HG03045 (cell line): Measurements from ENCODE around the gene LGR6.
A peak's percentile ranks its signal among the peaks of the same experiment; 100 is the strongest.
"Not testable (repeated sequence)": the region's sequence is repeated elsewhere in the genome, so short reads cannot be mapped to it uniquely, and the experiment has no call there.

Source experiments
- ATAC-seq: cut with Tn5 transposase; IDR thresholded peaks from one replicate; pipeline ENCODE4 v1.9.1; 2021; ENCODE audit warnings: mild to moderate bottlenecking, moderate library complexity; ENCODE audit not compliant: unreplicated experiment

The LGR6 gene

GRCh38 chr1:202193614-202194327, at the start of gene LGR6:
LGR6 (plus strand) TSS chr1:202193799; CDS start chr1:202193990, 191 bp downstream.
- no peak for ATAC-seq

- peak; percentile 67 for ATAC-seq
These were observed 49.1 kb upstream of the LGR6 start, which contains the start of gene ARL8A for GRCh38 chr1:202144402-202145067. ARL8A (minus strand) TSS chr1:202144737; CDS start chr1:202144572, 165 bp downstream.

- no peak for ATAC-seq
These were observed 48.4 kb upstream of the LGR6 start for GRCh38 chr1:202145068-202145743.

GRCh38 chr1:202145744-202146140, 47.9 kb upstream of the LGR6 start:
- ATAC-seq, result not testable (repeated sequence)

- ATAC-seq, result no peak
These were observed 47.3 kb upstream of the LGR6 start for GRCh38 chr1:202146279-202146678.

GRCh38 chr1:202146993-202147392, 46.6 kb upstream of the LGR6 start:
- ATAC-seq, result no peak

- no peak for ATAC-seq
These were observed 45.2 kb upstream of the LGR6 start for GRCh38 chr1:202148391-202148790.

GRCh38 chr1:202149566-202149965, 44.0 kb upstream of the LGR6 start:
- ATAC-seq, result no peak

- ATAC-seq, result no peak
These were observed 43.4 kb upstream of the LGR6 start for GRCh38 chr1:202150187-202150586.

GRCh38 chr1:202150602-202151001, 43.0 kb upstream of the LGR6 start:
- ATAC-seq, result no peak

GRCh38 chr1:202151045-202151444, 42.6 kb upstream of the LGR6 start:
- no peak for ATAC-seq

GRCh38 chr1:202152399-202152798, 41.2 kb upstream of the LGR6 start:
- ATAC-seq, result no peak

GRCh38 chr1:202153284-202153683, 40.3 kb upstream of the LGR6 start:
- no peak for ATAC-seq

GRCh38 chr1:202154148-202154765, 39.3 kb upstream of the LGR6 start:
- no peak for ATAC-seq

GRCh38 chr1:202154766-202155477, 38.7 kb upstream of the LGR6 start:
- ATAC-seq, result no peak

GRCh38 chr1:202155478-202156021, 38.0 kb upstream of the LGR6 start:
- no peak for ATAC-seq

GRCh38 chr1:202156590-202156989, 37.0 kb upstream of the LGR6 start:
- ATAC-seq, result no peak

GRCh38 chr1:202157945-202158344, 35.7 kb upstream of the LGR6 start:
- ATAC-seq, result no peak

- no peak for ATAC-seq
These were observed 34.6 kb upstream of the LGR6 start for GRCh38 chr1:202158810-202159533.
